HG02870 (cell line): ENCODE measurements around the gene RAB38.

Experiments
- ATAC-seq: cut with Tn5 transposase; IDR thresholded peaks from one replicate; pipeline ENCODE4 v1.9.1; 2021; ENCODE audit warnings: mild to moderate bottlenecking, moderate library complexity; ENCODE audit not compliant: unreplicated experiment

Gene RAB38

DNA sequence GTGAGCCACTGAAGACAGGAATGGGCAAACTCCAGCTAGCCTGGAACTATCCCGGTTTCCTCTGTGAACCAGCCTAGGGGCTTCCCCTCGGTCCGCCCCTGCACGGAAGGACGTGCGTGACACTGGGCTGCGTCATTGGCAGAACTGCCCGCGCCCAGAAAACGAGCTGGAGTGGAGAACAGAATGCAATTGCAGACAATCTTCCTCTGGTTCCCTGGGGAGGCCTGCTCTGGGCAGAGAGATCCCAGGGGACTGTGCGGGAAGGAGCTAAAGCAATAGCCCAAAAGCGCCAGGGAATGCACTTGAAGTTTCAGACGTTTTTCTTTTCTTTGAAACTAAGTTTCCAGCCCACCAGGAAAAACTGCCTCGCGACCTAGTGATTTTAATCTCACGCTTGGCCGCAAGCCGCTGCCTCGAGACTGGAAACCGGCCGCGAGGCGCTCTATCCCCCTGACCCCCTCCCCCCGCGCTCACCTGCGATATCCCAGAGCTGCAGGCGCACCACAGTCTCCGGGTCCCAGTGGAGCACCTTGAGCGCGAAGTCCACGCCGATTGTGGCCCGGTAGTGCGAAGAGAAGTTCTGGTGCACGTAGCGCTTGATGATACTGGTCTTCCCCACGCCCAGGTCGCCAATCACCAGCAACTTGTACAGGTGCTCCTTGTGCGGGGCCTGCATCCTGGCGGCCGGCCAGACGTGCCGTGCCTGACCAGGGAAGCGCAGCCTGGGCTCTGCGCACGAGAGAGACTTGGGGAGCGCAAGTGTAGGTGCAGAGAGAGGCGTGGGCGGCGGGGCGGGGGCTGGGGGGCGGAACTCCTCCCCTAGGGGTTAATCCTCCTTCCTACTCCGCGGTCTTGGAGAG is at the start of gene RAB38:
TSS of gene RAB38 (minus strand) at position 735 of the 860 bp plus-strand sequence. CDS start at position 676, 59 bp downstream.
- peak; percentile 35 for ATAC-seq

- ATAC-seq = no peak
Measured at GRCh38 chr11:88213406-88213805, 38.2 kb upstream of the RAB38 start.

DNA sequence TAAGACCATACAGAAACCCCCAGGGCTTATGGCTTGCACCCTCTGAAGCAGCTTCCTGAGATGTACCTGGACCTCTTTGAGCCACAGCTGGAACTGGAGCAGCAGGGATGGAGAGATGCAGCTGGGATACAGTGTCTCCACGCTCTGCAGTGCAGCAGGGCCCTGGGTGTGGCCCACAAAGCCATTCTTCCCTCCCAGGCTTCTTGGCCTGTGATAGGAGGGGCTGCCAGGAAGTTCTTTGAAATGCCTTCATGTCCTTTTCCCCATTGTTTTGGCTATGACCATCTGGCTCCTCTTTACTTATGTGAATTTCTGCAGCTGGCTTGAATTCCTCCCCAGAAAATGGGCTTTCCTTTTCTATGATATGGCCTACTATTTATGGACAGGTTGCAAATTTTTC is 37.1 kb upstream of the RAB38 start:
- ATAC-seq = no peak

DNA sequence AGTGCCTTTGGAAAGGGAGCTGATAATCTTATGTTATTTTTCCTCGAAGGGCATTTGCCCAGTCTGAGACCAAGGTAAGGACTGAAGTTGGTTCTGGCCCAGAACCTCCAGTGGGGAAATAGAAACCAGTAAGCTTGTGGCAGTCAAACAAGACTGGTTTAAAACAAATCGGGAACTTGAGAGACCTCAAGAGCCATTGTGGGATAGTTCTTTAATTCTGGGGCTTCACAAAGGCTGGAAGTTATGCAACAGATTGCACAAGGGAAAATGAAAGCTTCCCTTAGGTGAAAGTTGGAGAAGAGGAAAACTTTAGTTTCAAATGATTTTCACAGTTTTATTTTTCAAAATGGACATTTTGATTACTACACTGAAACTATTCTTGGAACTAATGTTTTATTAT is 33.5 kb upstream of the RAB38 start:
- ATAC-seq = no peak

DNA sequence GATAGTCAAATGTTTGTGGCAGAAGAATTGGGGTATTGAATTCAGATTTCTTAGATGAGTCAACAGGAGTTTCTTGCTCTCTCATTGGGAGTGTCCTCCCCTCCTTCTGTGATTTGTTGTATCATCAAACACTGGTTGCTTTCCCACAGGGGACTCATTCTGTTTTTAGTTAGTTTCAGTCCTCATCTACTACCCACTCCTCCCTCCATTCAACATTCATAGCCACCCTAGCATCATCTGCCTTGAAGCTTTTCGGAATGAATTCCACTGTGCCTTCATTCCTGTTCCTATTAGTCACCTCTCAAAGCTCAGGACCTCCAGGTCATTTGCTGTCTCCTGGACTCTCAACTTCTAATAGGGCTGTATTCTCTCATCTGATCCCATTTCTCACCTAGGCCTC is 31.5 kb upstream of the RAB38 start:
- ATAC-seq = peak; percentile 89

- ATAC-seq = no peak
Measured at GRCh38 chr11:88204353-88204752, 29.1 kb upstream of the RAB38 start.

- no peak for ATAC-seq
Measured at GRCh38 chr11:88203604-88204003, 28.4 kb upstream of the RAB38 start.

DNA sequence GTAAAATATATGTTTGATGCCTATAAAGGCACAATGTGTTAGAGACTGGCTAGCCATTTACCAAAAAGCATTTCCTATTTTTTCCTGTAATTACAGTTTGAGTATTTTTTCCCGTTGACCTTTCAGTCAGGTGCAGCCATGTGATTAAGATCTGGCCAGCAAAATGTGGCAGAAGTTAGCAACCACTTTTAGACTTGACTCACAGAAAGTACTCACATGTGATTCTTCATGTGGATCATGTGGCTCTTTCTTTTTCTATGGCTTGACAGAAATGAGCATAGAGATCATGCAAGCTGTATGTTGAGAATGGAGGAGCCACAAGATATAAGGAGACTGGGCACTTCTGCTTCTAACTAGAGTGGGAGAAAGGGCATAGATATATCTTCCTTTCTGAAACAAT is 27.3 kb upstream of the RAB38 start:
- peak; percentile 47 for ATAC-seq

DNA sequence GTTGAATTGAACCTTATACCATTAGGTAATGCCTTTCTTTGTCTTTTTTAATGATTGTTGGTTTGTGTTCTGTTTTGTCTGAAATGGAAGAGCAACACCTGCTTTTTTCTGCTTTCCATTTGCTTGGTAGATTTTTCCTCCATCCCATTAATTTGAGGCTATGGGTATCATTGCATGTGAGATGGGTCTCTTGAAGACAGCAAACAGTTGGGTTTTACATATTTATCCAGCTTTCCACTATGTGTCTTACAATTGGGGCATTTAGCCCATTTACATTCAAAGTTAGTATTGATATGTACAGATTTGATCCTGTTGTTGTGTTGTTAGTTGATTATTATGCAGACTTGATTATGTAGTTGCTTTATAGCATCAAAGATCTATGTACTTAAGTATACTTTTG is 21.1 kb upstream of the RAB38 start:
- ATAC-seq = no peak

DNA sequence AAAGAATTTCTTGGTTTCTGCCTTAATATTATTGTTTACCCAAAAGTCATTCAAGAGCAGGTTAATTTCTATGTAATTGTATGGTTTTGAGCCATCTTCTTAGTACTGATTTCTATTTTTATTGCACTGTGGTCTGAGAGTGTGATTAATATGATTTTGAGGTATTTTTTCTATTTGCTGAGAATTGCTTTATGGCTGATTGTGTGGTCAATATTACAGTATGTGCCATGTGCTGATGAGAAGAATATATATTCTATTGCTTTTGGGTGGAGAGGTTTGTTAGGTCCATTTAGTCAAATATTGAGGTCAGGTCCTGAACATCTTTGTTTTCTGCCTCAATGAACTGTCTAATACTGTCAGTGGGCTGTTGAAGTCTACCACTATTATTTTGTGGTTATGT is 20.7 kb upstream of the RAB38 start:
- ATAC-seq = no peak

DNA sequence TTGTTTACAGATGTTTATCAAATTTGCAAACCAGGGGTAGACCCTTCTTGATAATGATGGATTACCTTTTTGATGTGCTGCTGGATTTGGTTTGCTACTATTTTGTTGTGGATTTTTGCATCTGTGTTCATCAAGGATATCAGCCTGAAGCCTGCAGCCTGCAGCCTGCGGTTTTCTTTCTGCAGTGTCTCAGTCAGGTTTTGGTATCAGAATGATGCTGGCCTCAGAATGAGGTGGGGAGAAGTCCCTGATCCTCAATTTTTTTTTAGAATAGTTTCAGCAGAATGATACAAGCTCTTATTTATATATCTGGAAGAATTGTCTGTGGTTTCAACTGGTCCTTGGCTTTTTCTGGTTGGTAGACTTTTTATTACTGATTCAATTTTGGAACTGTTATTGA is 19.7 kb upstream of the RAB38 start:
- peak; percentile 70 for ATAC-seq

GRCh38 chr11:88193278-88193677 is 18.0 kb upstream of the RAB38 start:
- ATAC-seq = no peak

- ATAC-seq = no peak
Measured at GRCh38 chr11:88188932-88189253, 13.7 kb upstream of the RAB38 start.

DNA sequence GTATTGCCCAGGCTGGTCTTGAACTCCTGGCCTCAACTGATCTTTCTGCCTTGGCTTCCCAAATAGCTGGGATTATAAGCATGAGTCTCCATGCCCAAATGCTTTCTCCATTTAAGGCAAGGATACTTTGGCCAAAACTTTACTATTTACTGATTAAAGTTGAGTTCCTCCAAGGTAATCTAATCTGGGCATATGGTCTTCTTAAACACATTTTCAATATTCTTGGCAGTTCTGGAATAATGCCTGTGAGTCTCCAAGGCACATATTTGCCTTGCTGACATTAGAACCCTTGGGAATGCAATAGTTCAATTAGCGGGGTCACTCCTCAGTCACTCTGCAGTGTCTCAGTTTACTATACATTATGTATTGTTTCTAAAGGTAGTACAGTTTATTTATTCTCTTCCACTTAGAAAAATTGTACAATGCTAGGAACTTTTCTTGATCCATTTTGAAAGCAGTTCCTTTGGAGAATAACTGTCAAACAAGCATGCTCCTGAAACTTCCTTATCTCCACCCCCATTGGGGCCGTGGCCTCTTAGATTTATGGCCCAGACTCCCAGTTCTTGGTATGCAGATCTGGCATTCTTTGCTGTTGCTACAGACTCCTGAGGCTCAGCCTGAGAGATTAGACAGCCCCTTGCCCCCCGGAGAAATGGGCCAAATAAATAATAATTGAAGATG is 13.1 kb upstream of the RAB38 start:
- no peak for ATAC-seq

DNA sequence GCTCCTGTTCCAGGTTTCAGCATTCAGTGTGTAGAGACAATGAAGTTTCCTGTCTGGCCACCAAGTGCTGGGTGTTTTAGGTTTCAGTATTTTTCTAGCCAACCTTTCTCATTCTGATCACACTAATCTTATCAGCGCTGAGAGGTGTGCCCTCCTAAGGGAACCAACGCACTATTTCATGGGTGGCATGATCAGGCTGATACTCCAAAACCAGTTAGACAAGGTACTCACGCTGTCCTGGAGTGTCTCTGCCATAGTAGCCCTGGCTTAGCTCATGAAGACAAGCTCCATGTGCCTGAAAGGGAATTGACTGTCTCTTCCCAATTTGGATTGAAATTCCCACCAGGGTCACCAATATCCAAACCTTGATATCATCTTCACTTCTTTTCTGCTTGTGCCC is 8.0 kb upstream of the RAB38 start:
- ATAC-seq = no peak

DNA sequence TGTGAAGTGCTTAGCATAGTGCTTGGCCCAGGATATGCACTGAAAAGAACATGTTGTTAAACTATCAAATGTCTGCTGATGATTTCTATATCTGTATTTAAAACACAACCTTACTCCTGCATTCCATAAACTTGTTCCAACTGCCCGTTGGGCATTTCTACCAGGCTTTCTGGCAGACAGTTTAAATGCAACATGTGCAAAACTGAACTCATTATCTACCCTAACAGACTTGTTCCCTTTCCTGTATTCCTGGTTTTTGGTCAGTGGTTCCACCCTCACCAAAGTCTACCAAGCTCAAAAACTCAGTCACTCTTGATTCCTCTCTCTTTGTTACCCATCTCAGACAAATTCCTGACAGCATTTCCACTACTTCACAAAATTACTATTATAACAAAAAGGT is 6.5 kb upstream of the RAB38 start:
- no peak for ATAC-seq

DNA sequence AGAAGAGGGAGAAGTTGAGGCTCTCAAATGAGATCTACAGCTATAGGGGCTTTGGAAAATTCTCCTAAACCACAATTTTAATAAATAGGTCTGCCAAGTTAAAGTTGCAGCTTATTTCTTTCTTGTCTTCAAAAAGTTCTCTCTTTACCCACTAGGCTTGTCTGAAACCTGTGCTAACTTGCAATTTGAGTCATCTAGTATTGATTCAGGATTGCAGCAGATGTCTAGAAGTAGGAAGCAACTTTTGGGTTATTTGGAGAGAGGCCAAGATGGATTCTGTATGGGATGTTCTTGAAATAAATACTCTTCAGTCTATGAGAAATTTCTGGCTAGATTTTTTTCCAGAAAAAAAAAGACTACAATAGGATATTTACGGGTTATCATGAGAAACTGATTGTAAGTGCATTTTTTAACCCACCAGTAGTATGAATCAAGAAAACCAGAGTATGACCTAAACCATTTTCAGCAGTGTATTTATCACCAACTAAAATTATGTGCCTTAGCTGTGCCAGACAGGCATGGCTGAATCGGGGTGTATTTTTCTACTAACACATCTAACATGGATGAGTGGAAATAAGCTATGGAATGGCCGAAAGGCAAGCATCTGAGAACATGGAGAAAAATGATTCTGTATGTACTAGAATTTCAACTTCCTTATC is 4.9 kb upstream of the RAB38 start:
- ATAC-seq = no peak

GRCh38 chr11:88179141-88179540 is 3.9 kb upstream of the RAB38 start:
- peak; percentile 72 for ATAC-seq

- no peak for ATAC-seq
Measured at GRCh38 chr11:88178191-88178590, 2.9 kb upstream of the RAB38 start.

GRCh38 chr11:88175569-88176075 is 379 bp upstream of the RAB38 start:
- peak; percentile 22 for ATAC-seq

- ATAC-seq = no peak
Measured at GRCh38 chr11:88173956-88174355, 1.3 kb downstream of the RAB38 start.

- ATAC-seq = no peak
Measured at GRCh38 chr11:88171982-88172381, 3.3 kb downstream of the RAB38 start.
